ENCODE measurements around the gene RGS12.

Gene RGS12

GRCh38 chr4:3263876-3264193, 29.0 kb upstream of the RGS12 start:
- no peaks in the 10 kb centered on the region for H3K27me3 ChIP-seq (ENCODE audit: low read depth, low read length)
- H3K9me3 ChIP-seq (ENCODE audit: insufficient read depth, low read length) = no peaks in the 10 kb centered on the region
- no peaks in the 10 kb centered on the region for H3K79me2 ChIP-seq (ENCODE audit: low read length)
- TF ChIP-seq CTCF (IDR thresholded peaks at IDR 0.05; ENCODE audit: low read depth, low read length) = no peak
- no peak for TF ChIP-seq EZH2phosphoT487 (IDR thresholded peaks at IDR 0.05; ENCODE audit: low read depth)
- no peak overlapping the region for H2AFZ ChIP-seq (ENCODE audit: low read depth, low read length)
- H3K9ac ChIP-seq (ENCODE audit: low read length) = no peak overlapping the region
- H3K4me1 ChIP-seq (ENCODE audit: low read length) = no peaks in the 10 kb centered on the region
- H3K36me3 ChIP-seq (replicated peaks; ENCODE audit: low read depth, low read length) = no peaks in the 10 kb centered on the region
- H3K27ac ChIP-seq (ENCODE audit: low read length) = no peak overlapping the region
- H3K4me2 ChIP-seq (ENCODE audit: low read length) = no peak overlapping the region
- H4K20me1 ChIP-seq (ENCODE audit: insufficient read depth, low read length) = no peaks in the 10 kb centered on the region
- H3K4me3 ChIP-seq (ENCODE audit: low read length) = no peak overlapping the region

GRCh38 chr4:3266076-3266475, 26.7 kb upstream of the RGS12 start:
- H4K20me1 ChIP-seq (ENCODE audit: insufficient read depth, low read length) = no peaks in the 10 kb centered on the region
- H3K4me1 ChIP-seq (ENCODE audit: low read length) = no peaks in the 10 kb centered on the region
- no peak overlapping the region for H3K9ac ChIP-seq (ENCODE audit: low read length)
- H2AFZ ChIP-seq (ENCODE audit: low read depth, low read length) = no peak overlapping the region
- no peaks in the 10 kb centered on the region for H3K9me3 ChIP-seq (ENCODE audit: insufficient read depth, low read length)
- H3K27me3 ChIP-seq (ENCODE audit: low read depth, low read length) = no peaks in the 10 kb centered on the region
- no peaks in the 10 kb centered on the region for H3K36me3 ChIP-seq (replicated peaks; ENCODE audit: low read depth, low read length)
- no peak overlapping the region for H3K27ac ChIP-seq (ENCODE audit: low read length)
- no peak overlapping the region for H3K4me2 ChIP-seq (ENCODE audit: low read length)
- no peak overlapping the region for H3K4me3 ChIP-seq (ENCODE audit: low read length)
- H3K79me2 ChIP-seq (ENCODE audit: low read length) = no peaks in the 10 kb centered on the region
- no peak for TF ChIP-seq CTCF (IDR thresholded peaks at IDR 0.05; ENCODE audit: low read depth, low read length)
- TF ChIP-seq EZH2phosphoT487 (IDR thresholded peaks at IDR 0.05; ENCODE audit: low read depth) = no peak

GRCh38 chr4:3267576-3268394, 25.0 kb upstream of the RGS12 start:
- no peak overlapping the region for H3K27ac ChIP-seq (ENCODE audit: low read length)

More at GRCh38 chr4:3267576-3268394, 25.0 kb upstream of the RGS12 start:
- Histone ChIP-seq H4K20me1 (ENCODE audit: insufficient read depth, low read length) (no peaks in the 10 kb centered on the region), H2AFZ (ENCODE audit: low read depth, low read length) (no peak overlapping the region), H3K79me2 (ENCODE audit: low read length) (no peaks in the 10 kb centered on the region), H3K4me1 (ENCODE audit: low read length) (peaks cover 4% of the 10 kb centered on the region; the same call in 1 of the 2 replicates), H3K4me3 (ENCODE audit: low read length) (no peak overlapping the region), H3K9ac (ENCODE audit: low read length) (no peak overlapping the region), H3K27me3 (ENCODE audit: low read depth, low read length) (no peaks in the 10 kb centered on the region), H3K36me3 (replicated peaks; ENCODE audit: low read depth, low read length) (no peaks in the 10 kb centered on the region), H3K4me2 (ENCODE audit: low read length) (no peak overlapping the region), H3K9me3 (ENCODE audit: insufficient read depth, low read length) (no peaks in the 10 kb centered on the region)
- no peak for TF ChIP-seq EZH2phosphoT487 (IDR thresholded peaks at IDR 0.05; ENCODE audit: low read depth)
- TF ChIP-seq CTCF (IDR thresholded peaks at IDR 0.05; ENCODE audit: low read depth, low read length) = no peak
